ENCODE results near the gene MAPK8IP2. TPM values are rescaled to one million over a fixed set of nuclear protein-coding genes. Genes with fewer than 3 reads are reported as not detected.

MAPK8IP2 gene
- polyA plus RNA-seq, 1 of the 3 experiments (the other 2 are of a cell fraction), result 2.7 TPM

DNA sequence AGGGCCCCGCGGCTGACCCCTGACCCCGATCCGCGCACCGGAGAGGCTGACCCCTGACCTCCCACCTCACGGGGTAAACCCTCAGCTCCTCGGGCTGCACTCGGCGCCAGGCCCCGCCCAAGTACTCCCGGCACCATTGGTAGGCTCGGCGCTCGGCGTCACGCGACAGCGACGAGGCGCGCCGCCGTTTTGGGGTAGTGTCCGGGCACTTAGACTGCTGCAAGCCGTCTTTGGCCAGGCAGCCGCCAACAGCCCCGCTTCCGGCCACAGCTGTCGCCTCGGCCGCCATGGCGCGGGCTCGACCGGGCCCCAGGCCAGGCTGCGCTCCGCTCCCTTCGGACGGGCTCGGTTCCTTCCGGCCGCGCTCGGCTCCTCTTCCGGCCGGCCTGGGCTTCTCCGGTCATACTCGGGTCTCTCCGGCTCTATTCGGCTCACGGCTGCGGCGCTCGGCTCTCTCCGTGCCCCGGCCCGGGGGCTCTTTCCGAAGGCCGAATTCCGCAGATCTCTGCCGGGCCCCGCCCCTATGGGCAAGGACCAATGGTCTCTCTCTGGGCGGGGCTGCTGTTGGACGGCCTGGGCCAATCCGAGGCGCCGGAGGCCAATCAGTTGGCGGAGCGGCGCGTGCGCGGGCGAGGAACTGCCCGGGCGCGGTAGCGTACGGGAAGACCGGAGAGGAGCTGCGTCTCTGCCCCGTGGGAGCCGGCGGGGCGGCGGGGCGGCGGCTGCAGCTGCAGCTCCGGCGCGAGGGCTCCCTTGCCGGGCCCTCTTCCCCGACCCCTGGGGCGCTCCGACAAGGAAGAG is 17.9 kb upstream of the MAPK8IP2 start, which contains the start of gene CHKB (continued):
- TF ChIP-seq REST (IDR thresholded peaks at IDR 0.05; ENCODE audit: low read depth, low read length) (no peak), IRF3 (IDR thresholded peaks at IDR 0.05; ENCODE audit: low read depth, low read length) (peak; percentile 42; the same call in 1 of the 2 replicates), YY1 (IDR thresholded peaks at IDR 0.05; ENCODE audit: low read depth) (peak; percentile 83), RFX5 (IDR thresholded peaks at IDR 0.05; ENCODE audit: low read length) (no peak; the same call in 1 of the 2 replicates), JUND (IDR thresholded peaks at IDR 0.05) (no peak), EZH2phosphoT487 (IDR thresholded peaks at IDR 0.05; ENCODE audit: borderline replicate concordance, low read depth) (no peak), MEF2A (IDR thresholded peaks at IDR 0.05; ENCODE audit: borderline replicate concordance, low read depth) (no peak), POLR2AphosphoS5 (IDR thresholded peaks at IDR 0.05; ENCODE audit: low read depth, low read length) (peak; percentile 72; the same call in 1 of the 2 replicates), EP300 (IDR thresholded peaks at IDR 0.05; ENCODE audit: borderline replicate concordance in 1 of 2, low read depth in 1 of 2, low read length in 1 of 2) (no peak), RAD21 (IDR thresholded peaks at IDR 0.05; ENCODE audit: low read length) (no peak), TAF1 (IDR thresholded peaks at IDR 0.05; ENCODE audit: borderline replicate concordance, low read depth, low read length) (no peak)

DNA sequence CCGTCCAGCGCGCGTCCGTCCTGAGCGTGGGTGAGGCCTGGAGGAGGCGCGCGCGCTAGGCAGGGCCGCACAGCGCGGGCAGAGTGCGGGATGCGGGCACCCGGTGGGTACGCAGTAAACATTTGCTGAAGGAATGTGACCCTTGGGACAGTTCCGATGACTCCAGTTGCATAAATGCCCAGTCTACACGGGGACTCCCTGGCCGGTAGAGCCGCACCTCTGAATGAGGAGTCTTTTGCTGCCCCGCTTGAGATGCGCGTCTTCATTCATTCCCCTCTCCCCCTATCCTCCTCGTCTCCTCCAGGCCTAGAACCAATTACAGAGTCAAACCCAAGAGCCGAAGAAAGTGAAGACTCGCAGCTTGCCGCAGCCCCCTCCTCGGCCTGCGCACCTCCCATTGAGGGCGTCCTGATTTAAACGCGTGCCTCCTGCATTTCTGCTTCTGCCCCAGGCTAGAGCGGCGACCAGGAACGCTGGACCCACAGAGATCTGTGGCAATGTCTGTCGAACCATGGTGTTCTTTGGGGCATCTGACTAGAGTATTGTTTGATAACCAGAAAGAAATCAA is 17.2 kb upstream of the MAPK8IP2 start:
- no peak for DNase-seq
- H3K9me2 ChIP-seq, result no peaks in the 10 kb centered on the region
- H2AFZ ChIP-seq (ENCODE audit: low read depth), result peak overlapping the region; percentile 66; the same call in 1 of the 2 replicates
- ChIA-PET CTCF (interaction anchor here (2.0 to 2.6 kb wide), 2 partner anchors 37 to 58 kb away, joined by 6 to 9 read pairs; partner anchors contain the start of gene SCO2), POLR2A (interaction anchor here (0.7 to 2.3 kb wide), 2 partner anchors 37 to 58 kb away, joined by 4 to 10 read pairs; partner anchors contain the start of gene SCO2)
- peak overlapping the region in 1 of 2 experiments; percentile 67; a peak in 3 of 4 replicates for H3K27ac ChIP-seq (ENCODE audit: low read depth in 2 of 2, low read length in 1 of 2)
- peak overlapping the region; percentile 90 for H3K4me2 ChIP-seq
- H3F3A ChIP-seq (replicated peaks; ENCODE audit: insufficient read depth), result no peaks in the 10 kb centered on the region
- TF ChIP-seq, protein P1, sequence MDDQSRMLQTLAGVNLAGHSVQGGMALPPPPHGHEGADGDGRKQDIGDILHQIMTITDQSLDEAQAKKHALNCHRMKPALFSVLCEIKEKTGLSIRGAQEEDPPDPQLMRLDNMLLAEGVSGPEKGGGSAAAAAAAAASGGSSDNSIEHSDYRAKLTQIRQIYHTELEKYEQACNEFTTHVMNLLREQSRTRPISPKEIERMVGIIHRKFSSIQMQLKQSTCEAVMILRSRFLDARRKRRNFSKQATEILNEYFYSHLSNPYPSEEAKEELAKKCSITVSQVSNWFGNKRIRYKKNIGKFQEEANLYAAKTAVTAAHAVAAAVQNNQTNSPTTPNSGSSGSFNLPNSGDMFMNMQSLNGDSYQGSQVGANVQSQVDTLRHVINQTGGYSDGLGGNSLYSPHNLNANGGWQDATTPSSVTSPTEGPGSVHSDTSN (IDR thresholded peaks at IDR 0.05), result no peak
- H3K4me1 ChIP-seq (ENCODE audit: control insufficient read depth in 1 of 2, insufficient read depth in 2 of 2, low read depth in 1 of 2, low read length in 1 of 2), result peaks cover 0 to 14% of the 10 kb centered on the region in 2 experiments; a peak in 1 of 4 replicates
- 4% methylated on average over 23 of the region's 37 CpGs for WGBS (ENCODE audit: low lambda C conversion rate)
- peak overlapping the region; percentile 96 for H3K9ac ChIP-seq
- H3K79me2 ChIP-seq (ENCODE audit: insufficient read depth), result peaks cover 24% of the 10 kb centered on the region; the same call in 1 of the 2 replicates
- H3K36me3 ChIP-seq (replicated peaks in 1 of 2; ENCODE audit: control insufficient read depth in 1 of 2, insufficient read depth in 2 of 2, low read length in 1 of 2), result peaks cover 0 to 20% of the 10 kb centered on the region in 2 experiments
- H3K4me3 ChIP-seq (ENCODE audit: low read depth in 2 of 2, low read length in 1 of 2), result peak overlapping the region; percentile 89 to 94
- no peaks in the 10 kb centered on the region for H3K9me3 ChIP-seq
- no peaks in the 10 kb centered on the region for H4K20me1 ChIP-seq (ENCODE audit: insufficient read depth)
- no peaks in the 10 kb centered on the region for H3K27me3 ChIP-seq (ENCODE audit: insufficient read depth)
